Activated T-cell treated with anti-CD3 and anti-CD28 coated beads for 48 hours (primary cell): ENCODE measurements around the gene PGA5.
"Not testable (repeated sequence)": the region's sequence is repeated elsewhere in the genome, so short reads cannot be mapped to it uniquely, and the experiment has no call there.

Source experiments
- DNase-seq: peaks from one replicate; pipeline ENCODE4 v3.0.0-alpha.2; 2020; ENCODE audit warnings: low read depth

PGA5 gene

GRCh38 chr11:61226457-61227137 lies 14.4 kb upstream of the PGA5 start:
- not testable (repeated sequence) for DNase-seq

DNA sequence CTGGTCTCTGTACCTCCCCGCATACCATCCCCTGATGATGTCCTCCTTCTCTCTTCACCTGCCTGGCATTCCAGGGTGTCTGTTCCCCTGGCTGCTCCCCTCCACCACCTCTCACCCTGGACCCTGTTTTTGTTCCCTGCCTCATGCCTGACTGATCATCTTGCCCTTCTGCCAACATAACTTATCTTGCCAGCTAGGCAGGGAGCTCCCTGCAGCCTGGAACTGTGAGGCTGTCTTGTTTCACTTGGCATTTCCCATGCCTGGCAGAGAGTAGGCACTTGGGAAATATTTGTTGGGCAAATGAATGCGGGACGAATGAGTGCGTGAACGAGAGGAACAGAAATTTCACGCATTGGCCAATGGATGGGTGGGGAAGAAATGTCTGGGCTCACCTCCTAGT lies 11.5 kb upstream of the PGA5 start:
- not testable (repeated sequence) for DNase-seq

- not testable (repeated sequence) for DNase-seq
Measured at GRCh38 chr11:61231033-61231432, 9.9 kb upstream of the PGA5 start.

GRCh38 chr11:61231585-61231984 lies 9.4 kb upstream of the PGA5 start:
- not testable (repeated sequence) for DNase-seq

- not testable (repeated sequence) for DNase-seq
Measured at GRCh38 chr11:61232548-61233145, 8.3 kb upstream of the PGA5 start.

DNA sequence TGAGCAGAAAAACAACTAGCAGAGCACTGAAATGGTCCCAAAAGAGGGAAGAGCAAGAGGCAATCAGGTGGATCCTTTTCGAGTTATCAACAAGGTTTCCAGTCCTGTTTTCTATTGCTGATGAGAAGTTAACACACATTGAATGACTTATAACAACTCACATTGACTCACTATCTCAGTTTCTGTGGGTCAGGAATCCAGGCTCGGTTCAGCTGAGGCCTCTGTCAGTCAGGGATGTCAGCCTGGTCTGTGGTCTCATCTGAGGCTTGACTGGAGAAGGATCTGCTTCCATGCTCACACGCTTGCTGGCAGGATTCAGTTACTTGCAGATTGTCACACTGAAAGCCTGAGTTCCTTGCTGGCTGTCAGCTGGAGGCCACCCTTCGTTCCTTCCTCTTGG lies 3.8 kb upstream of the PGA5 start:
- not testable (repeated sequence) for DNase-seq

DNA sequence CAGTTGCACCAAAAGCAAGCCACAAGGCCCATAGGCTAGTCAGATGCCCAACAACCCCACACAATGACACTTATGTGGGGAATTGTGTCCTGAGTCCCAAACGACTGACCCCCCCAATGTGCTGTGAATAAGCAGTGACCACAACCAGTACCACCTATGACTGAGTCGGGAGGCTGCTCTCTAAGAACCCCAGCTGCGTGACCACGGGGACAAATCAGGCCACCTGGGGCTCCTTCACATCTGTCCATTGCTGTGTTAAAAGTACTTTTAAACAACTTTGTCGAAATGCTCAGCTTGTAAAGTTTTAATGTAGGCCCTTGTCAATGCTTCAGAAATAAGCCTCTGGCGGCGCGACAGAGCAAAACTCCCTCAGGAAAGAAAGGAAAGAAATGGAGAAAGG lies 687 bp upstream of the PGA5 start:
- DNase-seq = not testable (repeated sequence)

GRCh38 chr11:61241526-61241925 lies 551 bp downstream of the PGA5 start:
- not testable (repeated sequence) for DNase-seq

- DNase-seq = not testable (repeated sequence)
Measured at GRCh38 chr11:61245284-61245964, 4.4 kb downstream of the PGA5 start.

DNA sequence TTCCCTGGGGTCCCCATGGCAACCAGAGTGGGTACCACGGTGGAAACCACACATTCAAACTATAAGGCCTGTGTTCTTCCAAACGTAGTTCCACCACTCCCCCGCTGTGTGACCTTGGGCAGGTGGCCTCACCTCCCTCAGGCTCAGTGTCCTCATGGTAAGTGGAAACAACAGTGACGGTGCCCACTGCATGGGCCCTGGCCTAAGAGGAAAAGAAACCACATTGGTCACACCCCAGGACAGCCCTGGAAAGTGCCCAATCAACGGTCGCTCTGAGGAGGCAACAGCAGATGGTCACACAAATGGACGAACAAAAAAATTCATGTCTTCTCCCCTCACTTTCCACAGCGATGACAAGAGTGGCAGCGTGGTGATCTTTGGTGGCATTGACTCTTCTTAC lies 7.1 kb downstream of the PGA5 start:
- not testable (repeated sequence) for DNase-seq

DNA sequence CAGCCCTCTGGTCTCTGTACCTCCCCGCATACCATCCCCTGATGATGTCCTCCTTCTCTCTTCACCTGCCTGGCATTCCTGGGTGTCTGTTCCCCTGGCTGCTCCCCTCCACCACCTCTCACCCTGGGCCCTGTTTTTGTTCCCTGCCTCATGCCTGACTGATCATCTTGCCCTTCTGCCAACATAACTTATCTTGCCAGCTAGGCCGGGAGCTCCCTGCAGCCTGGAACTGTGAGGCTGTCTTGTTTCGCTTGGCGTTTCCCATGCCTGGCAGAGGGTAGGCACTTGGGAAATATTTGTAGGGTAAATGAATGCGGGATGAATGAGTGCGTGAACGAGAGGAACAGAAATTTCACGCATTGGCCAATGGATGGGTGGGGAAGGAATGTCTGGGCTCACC lies 8.2 kb downstream of the PGA5 start:
- DNase-seq = not testable (repeated sequence)

DNA sequence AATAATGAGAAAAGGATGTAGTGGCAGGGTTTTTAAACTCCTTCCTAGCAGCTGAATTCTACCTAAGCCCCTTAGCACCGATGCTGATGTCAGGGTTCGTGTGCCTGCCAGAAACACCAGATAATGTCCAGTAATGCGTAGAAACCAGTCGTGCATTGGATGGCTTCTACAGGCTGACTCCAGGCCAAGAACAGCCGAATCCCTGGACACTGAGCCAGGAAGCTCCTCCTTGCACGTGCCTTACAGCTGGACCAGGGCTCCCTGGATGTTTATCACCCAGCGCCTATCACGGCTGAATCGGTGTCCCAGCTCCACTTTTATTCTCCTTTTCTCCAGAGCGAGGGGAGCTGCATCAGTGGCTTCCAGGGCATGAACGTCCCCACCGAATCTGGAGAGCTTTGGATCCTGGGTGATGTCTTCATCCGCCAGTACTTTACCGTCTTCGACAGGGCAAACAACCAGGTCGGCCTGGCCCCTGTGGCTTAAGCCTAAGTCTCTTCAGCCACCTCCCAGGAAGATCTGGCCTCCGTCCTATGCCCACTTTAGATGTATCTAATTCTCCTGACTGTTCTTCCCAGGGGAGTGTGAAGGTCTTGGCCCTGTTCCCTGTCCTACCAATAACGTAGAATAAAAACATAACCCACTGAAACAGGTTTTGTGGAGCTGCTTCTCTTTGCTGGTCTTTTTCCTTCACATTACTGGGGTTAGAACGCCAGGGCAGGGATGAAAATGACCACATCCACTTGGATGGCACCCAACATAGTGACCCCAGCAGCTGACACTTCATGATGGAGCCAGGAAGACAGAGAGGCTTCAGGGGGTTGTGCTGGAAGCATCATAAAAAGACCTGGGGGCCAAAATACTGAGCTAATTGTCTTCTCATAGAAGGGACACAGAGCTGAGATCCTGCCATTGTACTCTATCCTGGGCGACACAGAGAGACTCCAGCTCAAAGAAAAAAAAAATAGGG lies 10.1 kb downstream of the PGA5 start:
- not testable (repeated sequence) for DNase-seq

DNA sequence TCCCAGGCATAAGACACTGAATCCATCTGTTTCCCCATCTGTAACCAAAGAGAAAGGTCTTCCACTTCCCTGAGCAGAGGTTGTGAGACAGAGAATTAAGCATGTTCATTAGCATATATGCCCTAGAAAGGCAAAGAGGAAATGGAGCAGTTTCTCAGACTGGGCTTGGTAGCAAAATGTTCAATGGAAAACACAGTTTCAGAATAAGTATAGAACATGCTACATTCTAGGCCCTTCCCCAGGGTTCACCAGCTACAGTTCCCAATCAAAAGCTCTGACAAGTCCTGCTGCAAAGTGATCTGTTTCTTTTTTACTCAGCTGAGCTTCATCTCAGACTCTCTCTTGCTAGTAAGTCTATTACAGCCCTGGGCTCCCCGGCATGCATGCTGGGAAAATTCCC lies 11.4 kb downstream of the PGA5 start:
- DNase-seq = not testable (repeated sequence)

- DNase-seq = peak; percentile 64
Measured at GRCh38 chr11:61254403-61255025, 13.5 kb downstream of the PGA5 start.

GRCh38 chr11:61256710-61257482 lies 15.9 kb downstream of the PGA5 start:
- no peak for DNase-seq

GRCh38 chr11:61258546-61258945 lies 17.6 kb downstream of the PGA5 start:
- no peak for DNase-seq

DNA sequence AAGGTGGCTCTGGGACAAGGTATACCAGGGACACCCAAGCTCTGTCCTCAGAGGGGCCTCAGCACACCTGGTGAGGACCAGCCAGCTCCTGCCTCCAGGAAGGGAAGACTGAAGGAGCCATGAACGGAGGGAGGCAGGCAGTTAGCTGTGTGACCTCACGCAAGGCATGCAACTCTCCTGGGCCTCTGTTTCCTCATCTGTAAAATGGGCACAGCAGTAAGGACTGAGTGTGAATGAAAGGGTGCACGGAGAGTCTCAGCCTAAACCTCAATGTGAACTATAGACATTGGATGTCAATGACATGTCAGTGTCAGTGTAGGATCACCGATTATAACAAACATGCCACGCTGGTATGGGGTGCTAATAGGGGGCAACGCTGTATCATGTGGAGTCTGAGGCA lies 18.4 kb downstream of the PGA5 start:
- no peak for DNase-seq

DNA sequence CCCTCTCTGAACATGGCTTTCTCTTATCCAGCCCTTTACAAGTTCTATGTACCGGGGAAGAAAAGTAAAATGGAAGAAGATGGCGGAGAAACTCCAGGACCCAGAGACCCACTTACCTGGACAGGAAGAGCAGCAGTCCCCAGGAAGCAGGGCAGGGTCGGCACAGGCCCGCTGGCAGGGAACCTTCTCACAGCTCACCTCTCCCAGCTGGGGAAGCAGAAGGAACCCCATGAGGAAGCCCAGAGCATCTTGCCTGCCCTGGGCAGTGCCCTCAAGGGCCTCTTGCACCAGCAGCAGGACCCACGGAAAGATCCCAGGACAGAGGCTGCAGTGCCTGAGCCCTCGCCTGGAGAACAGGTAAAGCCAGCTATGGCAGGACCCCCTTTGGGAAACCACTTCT lies 23.4 kb downstream of the PGA5 start:
- no peak for DNase-seq

GRCh38 chr11:61264795-61265194 lies 23.8 kb downstream of the PGA5 start:
- no peak for DNase-seq

- no peak for DNase-seq
Measured at GRCh38 chr11:61265357-61265756, 24.4 kb downstream of the PGA5 start.

DNA sequence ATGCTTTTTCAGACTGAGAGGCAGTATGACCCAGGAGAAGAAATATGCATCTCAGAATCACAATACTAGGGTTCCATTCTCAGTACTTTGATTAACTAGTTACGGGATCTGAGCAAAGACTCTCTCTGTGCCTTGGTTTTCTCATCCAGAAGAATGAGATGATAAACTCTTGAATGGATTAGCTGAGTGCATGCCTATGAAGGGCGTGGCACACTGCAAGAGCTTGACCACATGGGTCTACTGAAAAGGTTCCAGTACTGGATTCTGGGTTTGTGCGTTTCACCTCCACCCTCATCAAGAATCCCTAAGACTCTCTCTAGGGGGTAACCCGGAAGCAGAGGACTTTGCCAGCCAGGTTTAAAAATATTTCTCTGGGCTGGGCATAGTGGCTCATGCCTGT lies 25.6 kb downstream of the PGA5 start:
- DNase-seq = no peak
